OCI-LY3 (cell line): ENCODE data around the gene MPC1.

Source experiments
- CTCF ChIP-seq: fragments of 200-600, 300-600 bp; sonication (generic); IDR thresholded peaks from 2 replicates; pipeline ENCODE4 v1.5.1; 2014; ENCODE audit warnings: antibody characterized with exemption, low read length, low read depth
- EZH2phosphoT487 ChIP-seq: fragments of 200-600 bp; shearing (Covaris generic); IDR thresholded peaks from 2 replicates; pipeline ENCODE4 v1.6.1; 2018; ENCODE audit warnings: antibody characterized with exemption, mixed run types, low read depth

- TF ChIP-seq CTCF (no peak), EZH2phosphoT487 (no peak)
Measured at GRCh38 chr6:166333172-166333995, 49.4 kb downstream of the MPC1 start.
